ENCODE measurements around the gene WWC1. TPM values are rescaled to one million over a fixed set of nuclear protein-coding genes. Genes with fewer than 3 reads are reported as not detected.

Gene WWC1
- total and polyA plus RNA-seq, 2 experiments from 2014 or later: 6.0 to 9.7 TPM

- peak in 1 of 2 donors; percentile 27 for DNase-seq (ENCODE audit: low read depth in 1 of 2, low spot score in 1 of 2)
- Histone ChIP-seq H3K27ac (no peak overlapping the region), H3K4me1 (ENCODE audit: low read depth) (no peaks in the 10 kb centered on the region), H3K27me3 (no peaks in the 10 kb centered on the region), H3K4me3 (no peak overlapping the region), H3K36me3 (no peaks in the 10 kb centered on the region), H3K9me3 (ENCODE audit: low read depth) (no peaks in the 10 kb centered on the region)
- TF ChIP-seq, protein P1, sequence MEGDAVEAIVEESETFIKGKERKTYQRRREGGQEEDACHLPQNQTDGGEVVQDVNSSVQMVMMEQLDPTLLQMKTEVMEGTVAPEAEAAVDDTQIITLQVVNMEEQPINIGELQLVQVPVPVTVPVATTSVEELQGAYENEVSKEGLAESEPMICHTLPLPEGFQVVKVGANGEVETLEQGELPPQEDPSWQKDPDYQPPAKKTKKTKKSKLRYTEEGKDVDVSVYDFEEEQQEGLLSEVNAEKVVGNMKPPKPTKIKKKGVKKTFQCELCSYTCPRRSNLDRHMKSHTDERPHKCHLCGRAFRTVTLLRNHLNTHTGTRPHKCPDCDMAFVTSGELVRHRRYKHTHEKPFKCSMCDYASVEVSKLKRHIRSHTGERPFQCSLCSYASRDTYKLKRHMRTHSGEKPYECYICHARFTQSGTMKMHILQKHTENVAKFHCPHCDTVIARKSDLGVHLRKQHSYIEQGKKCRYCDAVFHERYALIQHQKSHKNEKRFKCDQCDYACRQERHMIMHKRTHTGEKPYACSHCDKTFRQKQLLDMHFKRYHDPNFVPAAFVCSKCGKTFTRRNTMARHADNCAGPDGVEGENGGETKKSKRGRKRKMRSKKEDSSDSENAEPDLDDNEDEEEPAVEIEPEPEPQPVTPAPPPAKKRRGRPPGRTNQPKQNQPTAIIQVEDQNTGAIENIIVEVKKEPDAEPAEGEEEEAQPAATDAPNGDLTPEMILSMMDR (IDR thresholded peaks at IDR 0.05; ENCODE audit: low read depth, low read length): no peak
Observed at GRCh38 chr5:168260353-168261226, 30.9 kb upstream of the WWC1 start.

DNA sequence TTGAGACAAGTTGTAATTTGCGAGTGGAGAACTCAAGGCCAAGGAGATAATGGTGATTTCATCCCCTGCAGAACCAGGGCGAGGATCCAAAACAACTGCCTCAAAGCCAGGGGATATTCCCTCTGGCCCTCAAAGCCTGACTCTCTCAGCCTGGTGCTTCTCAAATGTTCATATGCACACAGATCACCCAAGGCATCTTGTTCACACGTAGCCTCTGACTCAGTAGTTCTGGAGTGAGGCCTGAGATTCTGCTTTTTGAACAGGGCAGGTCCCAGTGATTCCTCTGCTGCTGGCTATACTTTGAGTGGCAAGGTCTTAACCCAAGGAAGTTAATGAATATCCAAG lies 30.2 kb upstream of the WWC1 start:
- Histone ChIP-seq H3K9me3 (ENCODE audit: low read depth) (no peaks in the 10 kb centered on the region), H3K36me3 (no peaks in the 10 kb centered on the region), H3K4me3 (no peak overlapping the region), H3K4me1 (ENCODE audit: low read depth) (no peaks in the 10 kb centered on the region), H3K27ac (no peak overlapping the region), H3K27me3 (no peaks in the 10 kb centered on the region)
- DNase-seq (ENCODE audit: low read depth in 1 of 2, low spot score in 1 of 2): no peak
- TF ChIP-seq, protein P1 (IDR thresholded peaks at IDR 0.05; ENCODE audit: low read depth, low read length): no peak

GRCh38 chr5:168262042-168262743 lies 29.3 kb upstream of the WWC1 start:
- no peaks in the 10 kb centered on the region for H3K4me1 ChIP-seq (ENCODE audit: low read depth)
- TF ChIP-seq, protein P1 (IDR thresholded peaks at IDR 0.05; ENCODE audit: low read depth, low read length): no peak
- DNase-seq (ENCODE audit: low read depth in 1 of 2, low spot score in 1 of 2): no peak
- no peaks in the 10 kb centered on the region for H3K27me3 ChIP-seq
- no peak overlapping the region for H3K4me3 ChIP-seq
- H3K27ac ChIP-seq: no peak overlapping the region
- no peaks in the 10 kb centered on the region for H3K9me3 ChIP-seq (ENCODE audit: low read depth)
- no peaks in the 10 kb centered on the region for H3K36me3 ChIP-seq

DNA sequence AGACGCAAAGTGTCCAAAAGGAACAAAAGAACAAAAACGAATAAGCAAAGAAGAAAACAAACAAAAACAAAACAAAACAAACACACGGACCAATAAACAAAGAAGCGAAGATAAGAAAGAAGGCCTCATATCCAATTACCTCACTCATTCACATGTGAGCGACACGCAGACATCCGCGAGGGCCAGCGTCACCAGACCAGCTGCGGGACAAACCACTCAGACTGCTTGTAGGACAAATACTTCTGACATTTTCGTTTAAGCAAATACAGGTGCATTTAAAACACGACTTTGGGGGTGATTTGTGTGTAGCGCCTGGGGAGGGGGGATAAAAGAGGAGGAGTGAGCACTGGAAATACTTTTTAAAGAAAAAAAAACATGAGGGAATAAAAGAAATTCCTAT lies 28.3 kb upstream of the WWC1 start:
- TF ChIP-seq, protein P1 (IDR thresholded peaks at IDR 0.05; ENCODE audit: low read depth, low read length): no peak
- no peaks in the 10 kb centered on the region for H3K4me1 ChIP-seq (ENCODE audit: low read depth)
- no peak for DNase-seq (ENCODE audit: low read depth in 1 of 2, low spot score in 1 of 2)
- H3K9me3 ChIP-seq (ENCODE audit: low read depth): no peaks in the 10 kb centered on the region
- H3K27ac ChIP-seq: no peak overlapping the region
- H3K27me3 ChIP-seq: no peaks in the 10 kb centered on the region
- H3K4me3 ChIP-seq: no peak overlapping the region
- H3K36me3 ChIP-seq: no peaks in the 10 kb centered on the region

DNA sequence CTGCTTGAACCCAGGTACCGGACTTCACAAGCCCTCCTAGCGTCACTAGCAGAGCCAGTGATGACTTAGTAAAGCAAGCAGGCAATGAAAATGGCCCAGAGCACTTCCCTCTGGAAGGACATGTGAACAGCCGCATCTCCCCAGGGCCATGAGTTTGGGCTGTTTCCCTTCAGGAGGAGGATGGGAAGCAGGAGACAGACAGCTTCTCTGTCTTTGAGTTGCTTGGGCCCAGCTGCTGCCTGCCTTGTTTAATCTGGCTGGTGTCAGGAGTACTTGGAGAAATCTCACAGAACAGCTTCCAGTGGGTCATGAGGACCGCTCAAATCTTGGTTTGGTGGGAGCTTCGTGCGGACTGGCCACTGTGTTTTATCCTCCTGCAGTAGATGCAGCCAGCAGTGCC lies 25.4 kb upstream of the WWC1 start:
- Histone ChIP-seq H3K9me3 (ENCODE audit: low read depth) (no peaks in the 10 kb centered on the region), H3K27me3 (peaks cover 4% of the 10 kb centered on the region), H3K4me1 (ENCODE audit: low read depth) (peaks cover 7% of the 10 kb centered on the region), H3K36me3 (no peaks in the 10 kb centered on the region), H3K27ac (no peak overlapping the region), H3K4me3 (no peak overlapping the region)
- DNase-seq (ENCODE audit: low read depth in 1 of 2, low spot score in 1 of 2): no peak
- TF ChIP-seq, protein P1 (IDR thresholded peaks at IDR 0.05; ENCODE audit: low read depth, low read length): no peak
